DOHH2 (cell line): ENCODE results near the gene MEP1A.
"Not testable (repeated sequence)": the region's sequence is repeated elsewhere in the genome, so short reads cannot be mapped to it uniquely, and the experiment has no call there.

Experiments used
- EZH2phosphoT487 ChIP-seq: fragments of 200-600 bp; sonication (generic); IDR thresholded peaks from 2 replicates; pipeline ENCODE4 v1.6.1; 2017; ENCODE audit warnings: borderline replicate concordance, mild to moderate bottlenecking, antibody characterized with exemption, low read length, moderate library complexity, mixed read lengths
- TF ChIP-seq, protein P1 (sequence below): fragments of 200-600 bp; sonication (generic); IDR thresholded peaks from one replicate; pipeline ENCODE4 v1.5.1; 2014; ENCODE audit warnings: antibody characterized with exemption, mild to moderate bottlenecking, low read depth, low read length; ENCODE audit not compliant: poor library complexity, severe bottlenecking

- not testable (repeated sequence) for TF ChIP-seq EZH2phosphoT487
- TF ChIP-seq, protein P1, sequence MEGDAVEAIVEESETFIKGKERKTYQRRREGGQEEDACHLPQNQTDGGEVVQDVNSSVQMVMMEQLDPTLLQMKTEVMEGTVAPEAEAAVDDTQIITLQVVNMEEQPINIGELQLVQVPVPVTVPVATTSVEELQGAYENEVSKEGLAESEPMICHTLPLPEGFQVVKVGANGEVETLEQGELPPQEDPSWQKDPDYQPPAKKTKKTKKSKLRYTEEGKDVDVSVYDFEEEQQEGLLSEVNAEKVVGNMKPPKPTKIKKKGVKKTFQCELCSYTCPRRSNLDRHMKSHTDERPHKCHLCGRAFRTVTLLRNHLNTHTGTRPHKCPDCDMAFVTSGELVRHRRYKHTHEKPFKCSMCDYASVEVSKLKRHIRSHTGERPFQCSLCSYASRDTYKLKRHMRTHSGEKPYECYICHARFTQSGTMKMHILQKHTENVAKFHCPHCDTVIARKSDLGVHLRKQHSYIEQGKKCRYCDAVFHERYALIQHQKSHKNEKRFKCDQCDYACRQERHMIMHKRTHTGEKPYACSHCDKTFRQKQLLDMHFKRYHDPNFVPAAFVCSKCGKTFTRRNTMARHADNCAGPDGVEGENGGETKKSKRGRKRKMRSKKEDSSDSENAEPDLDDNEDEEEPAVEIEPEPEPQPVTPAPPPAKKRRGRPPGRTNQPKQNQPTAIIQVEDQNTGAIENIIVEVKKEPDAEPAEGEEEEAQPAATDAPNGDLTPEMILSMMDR: not testable (repeated sequence)
Observed at GRCh38 chr6:46764280-46764679, 28.9 kb upstream of the MEP1A start.
